NCI-H1417 treated with DMSO at 0.1 percent for 48 hours (cell line): Measurements from ENCODE around the gene TOPORS.
"Not testable (repeated sequence)": the region's sequence is repeated elsewhere in the genome, so short reads cannot be mapped to it uniquely, and the experiment has no call there.

Experiments used
- DNase-seq: peaks from one replicate; lab custom pipeline; 2025; lab: John Stamatoyannopoulos, UW

TOPORS gene

GRCh38 chr9:32552172-32552872, at the start of gene TOPORS, which contains the start of gene SMIM27:
TSS of gene TOPORS (minus strand) at chr9:32552586. CDS start at chr9:32552436, 150 bp downstream.
TSS of gene SMIM27 (plus strand) at chr9:32552327. CDS start at chr9:32552435, 108 bp downstream.
- peak; percentile 52 for DNase-seq

- not testable (repeated sequence) for DNase-seq
Measured at GRCh38 chr9:32599021-32599420, 46.6 kb upstream of the TOPORS start.

- DNase-seq, result no peak
Measured at GRCh38 chr9:32596936-32597335, 44.5 kb upstream of the TOPORS start.

GRCh38 chr9:32596096-32596865, 43.9 kb upstream of the TOPORS start:
- DNase-seq, result no peak

- DNase-seq, result no peak
Measured at GRCh38 chr9:32590898-32591297, 38.5 kb upstream of the TOPORS start.

- DNase-seq, result no peak
Measured at GRCh38 chr9:32590476-32590875, 38.1 kb upstream of the TOPORS start.

- no peak for DNase-seq
Measured at GRCh38 chr9:32589083-32589723, 36.8 kb upstream of the TOPORS start.

DNA sequence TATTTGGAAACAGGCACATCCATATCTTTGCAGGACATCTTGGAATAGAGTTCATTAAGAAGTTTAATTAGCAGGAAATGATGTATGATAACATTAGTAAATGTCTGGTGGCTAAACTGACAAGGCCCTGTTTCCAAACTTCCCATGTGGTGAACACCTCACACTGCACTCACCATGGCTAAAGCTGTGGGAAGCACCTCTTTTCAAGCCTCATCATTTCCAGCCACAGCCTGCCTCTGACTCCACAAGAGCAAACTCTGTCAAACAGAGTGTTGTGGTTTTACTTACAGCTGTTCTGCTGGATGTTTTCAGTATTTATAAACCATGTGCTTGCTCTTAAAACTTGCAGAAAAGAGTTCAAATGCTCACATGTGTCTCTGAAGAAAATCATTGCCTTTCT, 35.5 kb upstream of the TOPORS start:
- no peak for DNase-seq

- no peak for DNase-seq
Measured at GRCh38 chr9:32584784-32585183, 32.4 kb upstream of the TOPORS start.

DNA sequence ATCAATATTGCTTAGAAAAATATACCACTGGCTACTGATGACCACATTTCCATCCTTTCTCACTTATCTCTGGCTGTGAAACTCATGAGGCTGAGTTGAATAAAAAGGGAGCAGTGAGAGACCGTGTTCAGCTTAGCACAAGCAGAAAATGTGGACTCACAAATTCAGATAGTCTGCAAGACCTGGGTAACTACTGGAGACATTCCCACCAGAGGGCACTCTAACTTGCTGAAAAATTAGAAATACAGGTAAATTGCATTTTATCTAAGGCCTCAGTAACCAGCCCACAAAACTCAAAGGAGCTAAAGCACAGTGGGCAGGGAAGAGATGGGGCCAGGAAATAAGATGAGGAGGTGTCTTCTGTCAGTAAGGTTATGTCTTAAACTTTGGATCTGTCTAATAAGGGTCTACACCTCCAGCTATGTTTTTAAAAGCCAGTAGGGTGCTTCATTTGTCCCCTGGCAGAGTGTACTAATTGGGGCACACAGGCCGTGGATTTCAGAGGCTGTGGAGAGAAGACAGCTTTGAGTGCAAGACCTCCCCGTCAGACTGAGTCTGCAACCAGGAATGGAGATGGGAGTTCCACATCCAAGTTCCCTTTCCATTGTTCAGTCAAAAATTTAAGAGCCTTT, 29.2 kb upstream of the TOPORS start:
- DNase-seq, result no peak

GRCh38 chr9:32580631-32581300, 28.4 kb upstream of the TOPORS start:
- no peak for DNase-seq

GRCh38 chr9:32579706-32580331, 27.4 kb upstream of the TOPORS start:
- DNase-seq, result peak; percentile 9

DNA sequence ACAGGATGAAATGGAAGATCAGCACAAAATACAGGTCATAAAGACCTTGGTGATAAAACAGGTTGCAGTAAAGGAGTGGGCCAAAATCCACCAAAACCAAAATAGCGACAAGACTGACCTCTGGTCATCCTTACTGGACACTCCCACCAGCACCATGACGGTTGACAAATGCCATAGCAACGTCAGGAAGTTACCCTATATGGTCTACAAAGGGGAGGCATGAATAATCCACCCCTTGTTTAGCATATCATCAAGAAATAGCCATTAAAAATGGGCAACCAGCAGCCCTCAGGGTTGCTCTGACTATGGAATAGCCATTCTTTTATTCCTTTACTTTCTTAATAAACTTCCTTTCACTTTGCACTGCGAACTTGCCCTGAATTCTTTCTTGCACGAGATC, 26.6 kb upstream of the TOPORS start:
- no peak for DNase-seq

GRCh38 chr9:32577316-32577715, 24.9 kb upstream of the TOPORS start:
- no peak for DNase-seq

GRCh38 chr9:32574858-32575257, 22.5 kb upstream of the TOPORS start:
- DNase-seq, result no peak

GRCh38 chr9:32573821-32574220, 21.4 kb upstream of the TOPORS start:
- DNase-seq, result no peak

GRCh38 chr9:32572900-32573523, 20.6 kb upstream of the TOPORS start, which contains the start of gene NDUFB6:
TSS of gene NDUFB6 (minus strand) at chr9:32573159. CDS start at chr9:32573060, 99 bp downstream.
- peak; percentile 37 for DNase-seq

GRCh38 chr9:32571969-32572899, 19.8 kb upstream of the TOPORS start:
- no peak for DNase-seq

- no peak for DNase-seq
Measured at GRCh38 chr9:32570262-32570661, 17.9 kb upstream of the TOPORS start.

- no peak for DNase-seq
Measured at GRCh38 chr9:32566770-32567169, 14.4 kb upstream of the TOPORS start.
